ENCODE data around the gene MTF2.
A peak's percentile ranks its signal among the peaks of the same experiment; 100 is the strongest.
"Not testable (repeated sequence)": the region's sequence is repeated elsewhere in the genome, so short reads cannot be mapped to it uniquely, and the experiment has no call there.

MTF2 gene

GRCh38 chr1:93143136-93143535 lies 64.1 kb downstream of the MTF2 start:
- no peak for DNase-seq

GRCh38 chr1:93143769-93144168 lies 64.7 kb downstream of the MTF2 start:
- no peak for DNase-seq

- no peak for DNase-seq
Observed at GRCh38 chr1:93148001-93148400, 68.9 kb downstream of the MTF2 start.

- DNase-seq, result no peak
Observed at GRCh38 chr1:93150729-93151128, 71.6 kb downstream of the MTF2 start.

- no peak for DNase-seq
Observed at GRCh38 chr1:93151474-93151873, 72.4 kb downstream of the MTF2 start.

- no peak for DNase-seq
Observed at GRCh38 chr1:93152835-93153234, 73.8 kb downstream of the MTF2 start.

- DNase-seq, result no peak
Observed at GRCh38 chr1:93154898-93155297, 75.8 kb downstream of the MTF2 start.

GRCh38 chr1:93155335-93155734 lies 76.3 kb downstream of the MTF2 start:
- DNase-seq, result no peak

GRCh38 chr1:93159337-93159736 lies 80.3 kb downstream of the MTF2 start:
- DNase-seq, result no peak

- not testable (repeated sequence) for DNase-seq
Observed at GRCh38 chr1:93163314-93163713, 84.2 kb downstream of the MTF2 start.

GRCh38 chr1:93164816-93165215 lies 85.7 kb downstream of the MTF2 start:
- no peak for DNase-seq

- DNase-seq, result not testable (repeated sequence)
Observed at GRCh38 chr1:93165895-93166294, 86.8 kb downstream of the MTF2 start.

GRCh38 chr1:93167006-93167405 lies 87.9 kb downstream of the MTF2 start:
- DNase-seq, result no peak

GRCh38 chr1:93170141-93170678 lies 91.1 kb downstream of the MTF2 start:
- not testable (repeated sequence) for DNase-seq

- no peak for DNase-seq
Observed at GRCh38 chr1:93171549-93172034, 92.5 kb downstream of the MTF2 start.

GRCh38 chr1:93172778-93173177 lies 93.7 kb downstream of the MTF2 start:
- no peak for DNase-seq

- not testable (repeated sequence) for DNase-seq
Observed at GRCh38 chr1:93174638-93175037, 95.6 kb downstream of the MTF2 start.

- no peak for DNase-seq
Observed at GRCh38 chr1:93177991-93178390, 98.9 kb downstream of the MTF2 start.

GRCh38 chr1:93178418-93178817 lies 99.3 kb downstream of the MTF2 start:
- no peak for DNase-seq

- peak; percentile 97 for DNase-seq
Observed at GRCh38 chr1:93179886-93180722, 101.0 kb downstream of the MTF2 start, which contains the start of gene TMED5. Gene TMED5, minus strand, starts transcription at chr1:93180413. Its CDS starts 171 bp downstream, at chr1:93180242.

GRCh38 chr1:93180723-93181613 lies 101.9 kb downstream of the MTF2 start, which contains the start of gene CCDC18:
Gene CCDC18, plus strand, starts transcription at chr1:93180724. Its CDS starts 2,638 bp downstream, at chr1:93183362.
- peak; percentile 63 for DNase-seq

GRCh38 chr1:93186667-93187066 lies 107.6 kb downstream of the MTF2 start:
- DNase-seq, result no peak
